H1 (cell line): ENCODE data around the gene PTPRT. TPM values are rescaled to one million over a fixed set of nuclear protein-coding genes. Genes with fewer than 3 reads are reported as not detected.

Experiments
- CTCF ChIA-PET: fragments of 300-600 bp; sonication (Branson Sonifier 250); formaldehyde crosslinking; loops from one replicate; lab custom pipeline; 2021; ENCODE audit not compliant: partially characterized antibody; lab: Charles Lee
- POLR2A ChIA-PET: fragments of 300-600 bp; sonication (Branson Sonifier 250); formaldehyde crosslinking; loops from one replicate; lab custom pipeline; 2021; ENCODE audit warnings: inconsistent platforms; ENCODE audit not compliant: partially characterized antibody; lab: Charles Lee
- DNase-seq, 2 experiments: peaks; one replicate each; pipeline versions ENCODE4 v3.0.0 to v3.0.0-alpha.2; 2010 to 2022; ENCODE audit warnings: low spot score in 2 of 2, low read depth in 1 of 2, mixed read lengths in 1 of 2
- FAIRE-seq: peaks from 2 replicates; lab custom pipeline; 2011; peaks lifted over from hg19 to GRCh38; lab: Jason Lieb, UNC
- H2AFZ ChIP-seq: 2 replicates; pipeline ENCODE4 v1.8.1; 2012; ENCODE audit warnings: low read length, inconsistent platforms
- H2AK5ac ChIP-seq: 2 replicates; pipeline ENCODE4 v1.6.1; 2013; ENCODE audit warnings: low read depth, low read length
- H2BK120ac ChIP-seq: replicated peaks from 2 replicates; pipeline ENCODE3; 2013; ENCODE audit warnings: low read depth, low read length, inconsistent platforms
- H2BK12ac ChIP-seq: 2 replicates; pipeline ENCODE4 v1.6.1; 2013; ENCODE audit warnings: low read depth, low read length
- H2BK15ac ChIP-seq: 2 replicates; pipeline ENCODE4 v1.6.1; 2013; ENCODE audit warnings: low read length
- H2BK20ac ChIP-seq: 2 replicates; pipeline ENCODE4 v1.6.1; 2013; ENCODE audit warnings: low read length
- H2BK5ac ChIP-seq: 2 replicates; pipeline ENCODE4 v1.6.1; 2013; ENCODE audit warnings: low read depth, low read length
- H3K14ac ChIP-seq: 2 replicates; pipeline ENCODE4 v1.6.1; 2013; ENCODE audit warnings: inconsistent platforms; ENCODE audit not compliant: insufficient read length
- H3K18ac ChIP-seq: 2 replicates; pipeline ENCODE4 v1.6.1; 2013; ENCODE audit warnings: low read length; ENCODE audit errors: extremely low read depth
- H3K23ac ChIP-seq: 2 replicates; pipeline ENCODE4 v1.6.1; 2013; ENCODE audit warnings: inconsistent platforms; ENCODE audit not compliant: insufficient read length
- H3K23me2 ChIP-seq: 2 replicates; pipeline ENCODE4 v1.6.1; 2013; ENCODE audit warnings: low read depth, low read length
- H3K27ac ChIP-seq: 2 replicates; pipeline ENCODE4 v1.6.1; 2011; ENCODE audit warnings: low read depth, low read length, inconsistent platforms
- H3K27me3 ChIP-seq, 4 experiments: replicated peaks in 1 of 4; 1 replicate in 1 of 4; 2 replicates in 3 of 4; pipeline versions ENCODE4 v1.6.1 to v1.8.1; 2011 to 2013; ENCODE audit warnings: low read length in 3 of 4, mild to moderate bottlenecking in 3 of 4, inconsistent platforms in 2 of 4, mixed read lengths in 2 of 4, moderate library complexity in 1 of 4; ENCODE audit not compliant: control insufficient read depth in 3 of 4, insufficient read depth in 3 of 4; ENCODE audit errors: extremely low read depth in 1 of 4
- H3K36me3 ChIP-seq, 4 experiments: 2 replicates each; pipeline versions ENCODE4 v1.6.1 to v1.8.1; 2011 to 2013; ENCODE audit warnings: mild to moderate bottlenecking in 4 of 4, low read length in 3 of 4, moderate library complexity in 2 of 4, control low read depth in 1 of 4, inconsistent platforms in 1 of 4; ENCODE audit not compliant: insufficient read depth in 4 of 4, control insufficient read depth in 2 of 4
- H3K4ac ChIP-seq: replicated peaks from 2 replicates; pipeline ENCODE3; 2013; ENCODE audit warnings: low read length, low read depth, mixed read lengths, inconsistent platforms; ENCODE audit not compliant: insufficient read length
- H3K4me1 ChIP-seq, 4 experiments: replicated peaks in 1 of 4; 1 replicate in 1 of 4; 2 replicates in 3 of 4; pipeline versions ENCODE4 v1.6.1 to v1.8.1; 2011 to 2013; ENCODE audit warnings: low read length in 3 of 4, inconsistent platforms in 2 of 4, mixed read lengths in 1 of 4; ENCODE audit not compliant: insufficient read depth in 4 of 4, control insufficient read depth in 3 of 4
- H3K4me2 ChIP-seq, 2 experiments: 2 replicates each; pipeline versions ENCODE4 v1.6.1 to v1.8.1; 2011 to 2013; ENCODE audit warnings: low read depth in 2 of 2, low read length in 2 of 2, control low read depth in 1 of 2, inconsistent platforms in 1 of 2, mild to moderate bottlenecking in 1 of 2; ENCODE audit not compliant: insufficient read depth in 1 of 2
- H3K4me3 ChIP-seq, 4 experiments: fragments of 200-600, 300-600 bp in 1 of 4; sonication (generic), shearing (Covaris generic), sonication (Bioruptor Twin) in 1 of 4; 2 replicates each; pipeline versions ENCODE4 v1.5.1 to v1.8.1; 2011 to 2016; ENCODE audit warnings: low read length in 4 of 4, low read depth in 3 of 4, control low read depth in 2 of 4, inconsistent platforms in 2 of 4, mild to moderate bottlenecking in 2 of 4, mixed read lengths in 1 of 4, moderate library complexity in 1 of 4; ENCODE audit not compliant: insufficient read depth in 2 of 4; ENCODE audit errors: extremely low read depth in 1 of 4
- H3K56ac ChIP-seq: replicated peaks from 2 replicates; pipeline ENCODE3; 2013; ENCODE audit warnings: low read depth, mild to moderate bottlenecking, mixed read lengths, low read length, inconsistent platforms; ENCODE audit not compliant: insufficient read length
- H3K79me1 ChIP-seq: 2 replicates; pipeline ENCODE4 v1.6.1; 2013; ENCODE audit warnings: low read depth, low read length, control low read depth
- H3K79me2 ChIP-seq, 2 experiments: 2 replicates each; pipeline versions ENCODE4 v1.6.1 to v1.8.1; 2012 to 2013; ENCODE audit warnings: low read length in 2 of 2, mild to moderate bottlenecking in 2 of 2, inconsistent platforms in 1 of 2; ENCODE audit not compliant: insufficient read depth in 2 of 2, control insufficient read depth in 1 of 2
- H3K9ac ChIP-seq, 4 experiments: replicated peaks in 1 of 4; 1 replicate in 1 of 4; 2 replicates in 3 of 4; pipeline versions ENCODE4 v1.6.1 to v1.8.1; 2011 to 2013; ENCODE audit warnings: low read depth in 3 of 4, low read length in 3 of 4, control low read depth in 2 of 4, mild to moderate bottlenecking in 2 of 4, moderate library complexity in 2 of 4, inconsistent platforms in 1 of 4; ENCODE audit errors: extremely low read depth in 1 of 4
- H3K9me3 ChIP-seq, 2 experiments: 2 replicates each; pipeline versions ENCODE4 v1.6.1 to v1.8.1; 2012 to 2013; ENCODE audit warnings: mild to moderate bottlenecking in 2 of 2, moderate library complexity in 2 of 2, control low read depth in 1 of 2, inconsistent platforms in 1 of 2, low read depth in 1 of 2, low read length in 1 of 2, mixed read lengths in 1 of 2; ENCODE audit not compliant: insufficient read depth in 2 of 2
- H4K20me1 ChIP-seq, 2 experiments: replicated peaks in 1 of 2; 2 replicates each; pipeline versions ENCODE3 to v1.8.1; 2011 to 2013; ENCODE audit warnings: inconsistent platforms in 2 of 2, low read length in 2 of 2, mild to moderate bottlenecking in 1 of 2; ENCODE audit not compliant: insufficient read depth in 2 of 2, control insufficient read depth in 1 of 2
- H4K5ac ChIP-seq: 2 replicates; pipeline ENCODE4 v1.6.1; 2013; ENCODE audit warnings: low read length, low read depth, mixed read lengths, inconsistent platforms; ENCODE audit not compliant: insufficient read length
- H4K8ac ChIP-seq: 2 replicates; pipeline ENCODE4 v1.8.0; 2013; ENCODE audit warnings: mild to moderate bottlenecking, moderate library complexity, low read length, inconsistent platforms; ENCODE audit not compliant: insufficient read depth; ENCODE audit errors: extremely low read depth
- H4K91ac ChIP-seq: replicated peaks from 2 replicates; pipeline ENCODE3; 2013; ENCODE audit warnings: low read length, mixed read lengths, inconsistent platforms; ENCODE audit not compliant: insufficient read length
- CREB1 ChIP-seq: IDR thresholded peaks from 2 replicates; pipeline ENCODE4 v1.6.1; 2012; ENCODE audit warnings: inconsistent platforms
- EGR1 ChIP-seq: IDR thresholded peaks from 2 replicates; pipeline ENCODE4 v1.6.1; 2011; ENCODE audit warnings: low read depth, low read length, borderline replicate concordance
- FOSL1 ChIP-seq: IDR thresholded peaks from 2 replicates; pipeline ENCODE4 v1.6.1; 2011; ENCODE audit warnings: mild to moderate bottlenecking, low read depth, low read length, moderate library complexity; ENCODE audit not compliant: insufficient read depth
- GTF2F1 ChIP-seq: IDR thresholded peaks from 2 replicates; pipeline ENCODE4 v1.6.1; 2012; ENCODE audit warnings: low read depth, low read length, improper control_type of control experiment, borderline replicate concordance
- KDM4A ChIP-seq: IDR thresholded peaks from one replicate; pipeline ENCODE4 v1.7.1; 2012; ENCODE audit warnings: low read depth, mild to moderate bottlenecking, moderate library complexity, low read length, inconsistent platforms; ENCODE audit not compliant: severe bottlenecking
- NANOG ChIP-seq: IDR thresholded peaks from 2 replicates; pipeline ENCODE4 v1.6.1; 2011; ENCODE audit warnings: low read length, low read depth, mild to moderate bottlenecking, inconsistent platforms; ENCODE audit not compliant: insufficient read depth, poor library complexity, severe bottlenecking
- RFX5 ChIP-seq: IDR thresholded peaks from 2 replicates; pipeline ENCODE4 v1.6.1; 2011; ENCODE audit warnings: low read depth, low read length, improper control_type of control experiment, borderline replicate concordance
- SIN3A ChIP-seq, 2 experiments: IDR thresholded peaks in 1 of 2; conservative IDR thresholded peaks in 1 of 2; 2 replicates each; pipeline ENCODE4 v1.6.1; 2011 to 2012; ENCODE audit warnings: low read length in 2 of 2, improper control_type of control experiment in 1 of 2, low read depth in 1 of 2, mild to moderate bottlenecking in 1 of 2
- SIX5 ChIP-seq: IDR thresholded peaks from 2 replicates; pipeline ENCODE4 v1.6.1; 2011; ENCODE audit warnings: mild to moderate bottlenecking, low read depth, low read length
- SP1 ChIP-seq: IDR thresholded peaks from 2 replicates; pipeline ENCODE4 v1.6.1; 2011; ENCODE audit warnings: low read depth, low read length
- SUZ12 ChIP-seq: fragments of 200-600 bp; sonication (generic); IDR thresholded peaks from 2 replicates; pipeline ENCODE4 v1.6.1; 2012; ENCODE audit warnings: mild to moderate bottlenecking, inconsistent platforms, low read length, moderate library complexity, mixed read lengths
- TAF1 ChIP-seq: IDR thresholded peaks from 2 replicates; pipeline ENCODE4 v1.6.1; 2011; ENCODE audit warnings: mild to moderate bottlenecking, low read depth, low read length
- TBP ChIP-seq: IDR thresholded peaks from 2 replicates; pipeline ENCODE4 v1.6.1; 2011; ENCODE audit warnings: low read depth, low read length, improper control_type of control experiment
- WGBS, 2 experiments: shearing (Covaris generic) in 1 of 2; methylation state at CpG; one replicate each; pipeline versions ENCODE4 v1.1.6 to v1.1.7; 2013 to 2015; ENCODE audit warnings: low lambda C conversion rate in 2 of 2, mixed read lengths in 2 of 2, inconsistent platforms in 1 of 2, low coverage in 1 of 2, missing lambda C conversion rate in 1 of 2; ENCODE audit not compliant: insufficient replicate concordance in 2 of 2, insufficient coverage in 1 of 2, insufficient read length in 1 of 2; ENCODE audit errors: extremely low coverage in 1 of 2, missing lambda C conversion rate in 1 of 2; 5-methylcytosine and 5-hydroxymethylcytosine counted together
- polyA plus RNA-seq, 7 experiments: library from polyadenylated mRNA; depleted of rRNA in 3 of 7; stranded (reverse) in 5 of 7; unstranded in 2 of 7; fragments of >200 nt in 5 of 7; fragments of 200-250 nt in 2 of 7; gene quantifications; 1 replicate in 5 of 7; 2 replicates in 1 of 7; 4 replicates in 1 of 7; pipeline versions ENCODE4 v1.2.1 to v1.2.3, GENCODE V29; 2011 to 2013; ENCODE audit warnings: missing spikeins in 2 of 7, mixed read lengths in 2 of 7
- total RNA-seq: library from RNA; stranded (reverse); fragmentation: NEBNext Ultra II Directional; extraction: Animal tissue kit (Norgen Biotek cat#: 25700); gene quantifications from 2 replicates; pipeline ENCODE4 v1.2.1, GENCODE V29; 2021
- TF ChIP-seq, protein P1 (sequence below): IDR thresholded peaks from 2 replicates; pipeline ENCODE4 v1.6.1; 2011; ENCODE audit warnings: low read depth, mild to moderate bottlenecking, low read length; ENCODE audit not compliant: insufficient read depth
- TF ChIP-seq, protein P2 (sequence below): IDR thresholded peaks from 2 replicates; pipeline ENCODE4 v1.6.1; 2012; ENCODE audit warnings: inconsistent platforms

Gene PTPRT
- total and polyA plus RNA-seq, 2 of the 8 experiments (the other 6 are each of a cell fraction or from before 2014, with no cell fraction given): 0.33 to 1.8 TPM

DNA sequence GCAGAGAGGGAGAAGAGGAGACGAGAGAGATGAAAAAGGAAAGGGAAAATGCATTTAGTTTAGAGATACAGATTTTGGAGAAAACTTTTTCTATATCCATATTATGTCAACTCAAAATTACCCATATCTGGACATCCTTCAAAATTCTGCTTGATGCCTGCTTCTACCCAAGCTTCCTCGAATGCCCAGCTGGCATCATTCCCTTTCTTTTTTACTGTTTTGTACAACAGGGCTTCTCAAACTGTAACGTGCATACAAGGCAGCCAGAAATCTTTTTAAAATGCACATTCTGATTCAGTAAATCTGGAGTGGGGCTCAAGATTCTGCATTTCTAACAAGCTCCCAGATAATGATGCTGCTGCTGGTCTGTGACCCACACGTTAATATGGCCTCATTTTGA is 1108.8 kb downstream of the PTPRT start:
- Histone ChIP-seq H2BK15ac (no peak overlapping the region), H3K14ac (no peak overlapping the region), H3K79me1 (no peaks in the 10 kb centered on the region), H3K9ac (no peak overlapping the region), H2BK120ac (no peak overlapping the region), H2BK12ac (no peak overlapping the region), H3K4me3 (no peak overlapping the region), H3K79me2 (no peaks in the 10 kb centered on the region), H4K8ac (no peak overlapping the region), H2AK5ac (no peak overlapping the region), H2BK5ac (no peak overlapping the region), H3K36me3 (no peaks in the 10 kb centered on the region), H3K56ac (no peak overlapping the region), H3K4me2 (no peak overlapping the region), H2AFZ (no peak overlapping the region), H3K4ac (no peak overlapping the region), H4K5ac (no peak overlapping the region), H3K18ac (no peak overlapping the region), H4K91ac (no peak overlapping the region), H3K27me3 (no peaks in the 10 kb centered on the region), H3K27ac (no peak overlapping the region), H3K9me3 (no peaks in the 10 kb centered on the region), H3K4me1 (no peaks in the 10 kb centered on the region), H3K23ac (no peak overlapping the region), H4K20me1 (no peaks in the 10 kb centered on the region), H3K23me2 (no peaks in the 10 kb centered on the region), H2BK20ac (no peak overlapping the region)
- POLR2A ChIA-PET: no interaction called here
- DNase-seq (no peak), FAIRE-seq (no peak)
- 96% methylated on average over 4 of the region's 4 CpGs; no CpG with 5 or more reads in 1 of the 2 experiments for WGBS, 2 experiments
- TF ChIP-seq SIN3A (conservative IDR thresholded peaks at IDR 0.05 in 1 of 2, IDR thresholded peaks at IDR 0.05 in 1 of 2; ENCODE audit: low read depth in 1 of 2, low read length in 2 of 2) (no peak), NANOG (no peak), TAF1 (no peak), SUZ12 (no peak), KDM4A (no peak), CREB1 (no peak), TBP (no peak), SP1 (no peak), FOSL1 (no peak), GTF2F1 (no peak), SIX5 (no peak), EGR1 (no peak), RFX5 (no peak)
- TF ChIP-seq, protein P1, sequence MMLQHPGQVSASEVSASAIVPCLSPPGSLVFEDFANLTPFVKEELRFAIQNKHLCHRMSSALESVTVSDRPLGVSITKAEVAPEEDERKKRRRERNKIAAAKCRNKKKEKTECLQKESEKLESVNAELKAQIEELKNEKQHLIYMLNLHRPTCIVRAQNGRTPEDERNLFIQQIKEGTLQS: no peak
- TF ChIP-seq, protein P2, sequence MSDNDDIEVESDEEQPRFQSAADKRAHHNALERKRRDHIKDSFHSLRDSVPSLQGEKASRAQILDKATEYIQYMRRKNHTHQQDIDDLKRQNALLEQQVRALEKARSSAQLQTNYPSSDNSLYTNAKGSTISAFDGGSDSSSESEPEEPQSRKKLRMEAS: no peak
- CTCF ChIA-PET: no interaction called here
